Breast epithelium (tissue), 4 donors: ENCODE results near the gene MRPL43. TPM values are rescaled to one million over a fixed set of nuclear protein-coding genes. Genes with fewer than 3 reads are reported as not detected.

Experiments used
- DNase-seq, 2 donors: peaks; one replicate each; pipeline ENCODE4 v3.0.0-alpha.2; 2019; ENCODE audit warnings: low spot score in 2 of 2
- H3K27ac ChIP-seq, 2 donors: fragments of 200-600 bp; sonication (generic) in 1 of 2; one replicate each; pipeline ENCODE4 v1.5.1; 2016 to 2019; ENCODE audit warnings: mild to moderate bottlenecking in 1 of 2
- H3K27me3 ChIP-seq, 2 donors: fragments of 200-600 bp; sonication (generic) in 1 of 2; one replicate each; pipeline versions ENCODE4 v1.5.1 to v1.6.0; 2017 to 2019; ENCODE audit warnings: control low read depth in 1 of 2, mild to moderate bottlenecking in 1 of 2
- H3K36me3 ChIP-seq: fragments of 200-600 bp; one replicate; pipeline ENCODE4 v1.5.1; 2019
- H3K4me1 ChIP-seq, 2 donors: fragments of 200-600 bp; sonication (generic); one replicate each; pipeline ENCODE4 v1.5.1; 2016 to 2019; ENCODE audit warnings: control low read depth in 1 of 2
- H3K4me3 ChIP-seq, 3 donors: fragments of 200-600 bp; sonication (generic); 1 replicate in 2 of 3; 2 replicates in 1 of 3; pipeline ENCODE4 v1.5.1; 2016 to 2019; ENCODE audit warnings: mild to moderate bottlenecking in 3 of 3, moderate library complexity in 2 of 3
- H3K9me3 ChIP-seq, 2 donors: fragments of 200-600 bp; sonication (generic) in 1 of 2; one replicate each; pipeline ENCODE4 v1.5.1; 2016 to 2019; ENCODE audit warnings: control low read depth in 1 of 2
- CTCF ChIP-seq, 3 donors: fragments of 450-650 bp; IDR thresholded peaks; one replicate each; pipeline ENCODE4 v1.5.1; 2016 to 2017; ENCODE audit warnings: antibody characterized with exemption in 3 of 3, mild to moderate bottlenecking in 3 of 3, moderate library complexity in 3 of 3
- POLR2A ChIP-seq: fragments of 450-650 bp; IDR thresholded peaks from one replicate; pipeline ENCODE4 v1.6.1; 2016; ENCODE audit warnings: antibody characterized with exemption, mild to moderate bottlenecking, moderate library complexity
- POLR2AphosphoS5 ChIP-seq, 3 donors: sonication (generic); formaldehyde crosslinking; IDR thresholded peaks; one replicate each; pipeline ENCODE4 v1.6.1; 2017; ENCODE audit warnings: antibody characterized with exemption in 3 of 3
- intact Hi-C: fragments of 100-400 bp; cut with DNase I; formaldehyde crosslinking; loops from one replicate; pipeline ENCODE4 v1.15.1; 2023; ENCODE audit warnings: low total_unique reads
- total RNA-seq, 3 donors: library from RNA; depleted of rRNA; stranded (reverse); fragments of >200 nt; gene quantifications; one replicate each; pipeline ENCODE4 v1.1.0, GENCODE V29; 2016

Gene MRPL43
- total RNA-seq, 3 donors from 2014 or later: 75.4 to 104 (median 84.6) TPM

GRCh38 chr10:101021692-101022251, 34.5 kb upstream of the MRPL43 start:
- Histone ChIP-seq H3K4me1 (peaks cover 0 to 3% of the 10 kb centered on the region in 2 donors), H3K4me3 (no peak overlapping the region), H3K9me3 (no peaks in the 10 kb centered on the region), H3K27me3 (no peaks in the 10 kb centered on the region), H3K27ac (no peak overlapping the region), H3K36me3 (no peaks in the 10 kb centered on the region)
- DNase-seq: no peak
- intact Hi-C loops: loop anchor here (2.0 kb wide), 1 partner anchor 19 kb away; no protein-coding TSS in a partner anchor
- no peak for TF ChIP-seq POLR2AphosphoS5 (IDR thresholded peaks at IDR 0.05)
- no peak for TF ChIP-seq CTCF (IDR thresholded peaks at IDR 0.05)
- no peak for TF ChIP-seq POLR2A

DNA sequence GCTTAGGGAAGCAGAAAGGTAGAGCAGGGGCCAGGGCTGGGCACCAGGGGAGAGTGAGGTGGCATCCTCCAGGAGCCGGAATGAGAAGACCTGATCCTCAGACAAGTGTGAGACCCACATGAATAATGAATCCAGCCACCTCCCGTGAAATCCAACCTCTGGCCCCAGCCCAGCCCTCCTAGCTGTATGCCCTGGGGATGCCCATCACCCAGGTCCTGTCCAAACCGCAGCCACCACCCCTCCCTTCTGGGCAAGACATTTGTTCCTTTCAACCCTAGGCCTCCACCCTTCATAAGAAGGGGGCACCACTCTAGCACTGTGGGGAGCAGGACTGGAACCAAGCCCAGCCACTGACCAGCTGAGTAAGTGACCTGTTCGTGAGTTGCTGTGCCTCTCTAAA, 33.9 kb upstream of the MRPL43 start:
- Histone ChIP-seq H3K4me1 (peaks cover 0 to 3% of the 10 kb centered on the region in 2 donors), H3K36me3 (no peaks in the 10 kb centered on the region), H3K27ac (no peak overlapping the region), H3K4me3 (no peak overlapping the region), H3K9me3 (no peaks in the 10 kb centered on the region), H3K27me3 (no peaks in the 10 kb centered on the region)
- DNase-seq: no peak
- TF ChIP-seq POLR2A (no peak), POLR2AphosphoS5 (IDR thresholded peaks at IDR 0.05) (no peak), CTCF (IDR thresholded peaks at IDR 0.05) (no peak)
- intact Hi-C loops: loop anchor here (2.0 kb wide), 1 partner anchor 20 kb away; no protein-coding TSS in a partner anchor

DNA sequence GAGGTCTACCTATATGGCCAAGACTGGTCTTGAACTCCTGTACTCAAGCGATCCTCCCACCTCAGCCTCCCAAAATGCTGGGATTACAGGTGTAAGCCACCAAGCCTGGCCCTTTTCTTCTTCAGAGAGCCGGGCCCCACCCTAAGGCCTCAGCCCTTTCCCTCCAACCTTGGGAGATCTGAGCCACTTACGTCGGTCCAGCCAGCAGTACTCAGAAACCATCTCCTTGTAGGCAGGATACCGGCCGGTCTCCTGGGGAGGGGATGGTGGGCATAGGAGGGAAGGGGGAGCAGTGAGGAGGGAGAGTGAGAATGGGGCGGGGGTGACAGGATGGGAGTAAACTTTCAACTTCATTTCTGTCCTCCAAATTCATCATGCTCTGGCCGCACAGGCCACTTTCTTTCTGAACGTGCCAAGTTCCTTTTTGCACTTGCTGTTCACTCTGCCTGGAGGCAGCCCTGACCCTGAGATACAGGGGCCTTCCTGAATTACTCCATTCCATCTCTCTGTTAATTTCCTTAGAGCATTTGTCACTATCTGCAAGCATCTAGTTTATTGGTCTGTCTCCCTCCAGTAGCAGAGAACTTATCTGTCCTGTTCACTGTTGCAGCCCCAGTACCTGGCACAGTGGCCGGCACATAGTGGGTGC, 33.3 kb upstream of the MRPL43 start:
- intact Hi-C loops: loop anchor here (2.0 kb wide), 1 partner anchor 20 kb away; no protein-coding TSS in a partner anchor
- DNase-seq: no peak
- TF ChIP-seq CTCF (IDR thresholded peaks at IDR 0.05) (no peak), POLR2AphosphoS5 (IDR thresholded peaks at IDR 0.05) (no peak), POLR2A (no peak)
- H3K27me3 ChIP-seq: no peaks in the 10 kb centered on the region
- H3K27ac ChIP-seq: no peak overlapping the region
- no peaks in the 10 kb centered on the region for H3K36me3 ChIP-seq
- no peak overlapping the region for H3K4me3 ChIP-seq
- peaks cover 0 to 3% of the 10 kb centered on the region in 2 donors for H3K4me1 ChIP-seq
- H3K9me3 ChIP-seq: no peaks in the 10 kb centered on the region

DNA sequence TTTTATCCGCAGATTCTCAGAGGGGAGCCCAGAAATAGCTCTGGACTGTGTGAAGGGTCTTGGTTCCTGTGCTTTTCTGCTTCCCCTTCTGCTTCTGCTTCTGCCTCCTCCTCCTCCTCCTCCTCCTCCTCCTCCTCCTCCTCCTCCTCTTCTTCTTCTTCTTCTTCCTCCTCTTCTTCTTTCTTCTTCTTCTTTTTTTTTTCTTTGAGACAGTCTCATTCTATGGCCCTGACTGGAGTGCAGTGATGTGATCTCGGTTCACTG, 32.1 kb upstream of the MRPL43 start:
- Histone ChIP-seq H3K27ac (no peak overlapping the region), H3K27me3 (no peaks in the 10 kb centered on the region), H3K9me3 (no peaks in the 10 kb centered on the region), H3K4me3 (no peak overlapping the region), H3K4me1 (peaks cover 0 to 3% of the 10 kb centered on the region in 2 donors), H3K36me3 (no peaks in the 10 kb centered on the region)
- intact Hi-C loops: no loop called here
- TF ChIP-seq POLR2AphosphoS5 (IDR thresholded peaks at IDR 0.05) (no peak), POLR2A (no peak), CTCF (IDR thresholded peaks at IDR 0.05) (no peak)
- no peak for DNase-seq

- intact Hi-C loops: no loop called here
- DNase-seq: peak in 1 of 2 donors; percentile 68
- Histone ChIP-seq H3K36me3 (no peaks in the 10 kb centered on the region), H3K27me3 (no peaks in the 10 kb centered on the region), H3K27ac (peak overlapping the region in 1 of 2 donors; percentile 43), H3K4me1 (peaks cover 0 to 3% of the 10 kb centered on the region in 2 donors), H3K4me3 (peak overlapping the region in 1 of 3 donors; percentile 40), H3K9me3 (no peaks in the 10 kb centered on the region)
- TF ChIP-seq CTCF (IDR thresholded peaks at IDR 0.05) (peak in 2 of 3 donors; percentile 47 to 59), POLR2AphosphoS5 (IDR thresholded peaks at IDR 0.05) (no peak), POLR2A (no peak)
These were observed 31.5 kb upstream of the MRPL43 start for GRCh38 chr10:101018600-101019439.
